22Rv1 (cell line): Measurements from ENCODE around the gene LIPN.
A peak's percentile ranks its signal among the peaks of the same experiment; 100 is the strongest.

ENCODE experiments used
- H3K27ac ChIP-seq: fragments of 450-650 bp; 2 replicates; pipeline ENCODE4 v1.5.1; 2017
- ZFX ChIP-seq: fragments of 450-650 bp; IDR thresholded peaks from 2 replicates; pipeline ENCODE4 v1.6.1; 2017; ENCODE audit warnings: antibody characterized with exemption, borderline replicate concordance
- TF ChIP-seq, protein P1 (sequence below): fragments of 450-650 bp; IDR thresholded peaks from 2 replicates; pipeline ENCODE4 v1.5.1; 2017; ENCODE audit warnings: mild to moderate bottlenecking

LIPN gene, protein sequence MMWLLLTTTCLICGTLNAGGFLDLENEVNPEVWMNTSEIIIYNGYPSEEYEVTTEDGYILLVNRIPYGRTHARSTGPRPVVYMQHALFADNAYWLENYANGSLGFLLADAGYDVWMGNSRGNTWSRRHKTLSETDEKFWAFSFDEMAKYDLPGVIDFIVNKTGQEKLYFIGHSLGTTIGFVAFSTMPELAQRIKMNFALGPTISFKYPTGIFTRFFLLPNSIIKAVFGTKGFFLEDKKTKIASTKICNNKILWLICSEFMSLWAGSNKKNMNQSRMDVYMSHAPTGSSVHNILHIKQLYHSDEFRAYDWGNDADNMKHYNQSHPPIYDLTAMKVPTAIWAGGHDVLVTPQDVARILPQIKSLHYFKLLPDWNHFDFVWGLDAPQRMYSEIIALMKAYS

GRCh38 chr10:88759366-88760101, at the start of gene LIPN:
TSS of gene LIPN (plus strand) at chr10:88760020. CDS start at chr10:88761406, 1,386 bp downstream.
- H3K27ac ChIP-seq: no peak within 1 kb of the TSS
- TF ChIP-seq ZFX: no peak
- TF ChIP-seq, protein P1, sequence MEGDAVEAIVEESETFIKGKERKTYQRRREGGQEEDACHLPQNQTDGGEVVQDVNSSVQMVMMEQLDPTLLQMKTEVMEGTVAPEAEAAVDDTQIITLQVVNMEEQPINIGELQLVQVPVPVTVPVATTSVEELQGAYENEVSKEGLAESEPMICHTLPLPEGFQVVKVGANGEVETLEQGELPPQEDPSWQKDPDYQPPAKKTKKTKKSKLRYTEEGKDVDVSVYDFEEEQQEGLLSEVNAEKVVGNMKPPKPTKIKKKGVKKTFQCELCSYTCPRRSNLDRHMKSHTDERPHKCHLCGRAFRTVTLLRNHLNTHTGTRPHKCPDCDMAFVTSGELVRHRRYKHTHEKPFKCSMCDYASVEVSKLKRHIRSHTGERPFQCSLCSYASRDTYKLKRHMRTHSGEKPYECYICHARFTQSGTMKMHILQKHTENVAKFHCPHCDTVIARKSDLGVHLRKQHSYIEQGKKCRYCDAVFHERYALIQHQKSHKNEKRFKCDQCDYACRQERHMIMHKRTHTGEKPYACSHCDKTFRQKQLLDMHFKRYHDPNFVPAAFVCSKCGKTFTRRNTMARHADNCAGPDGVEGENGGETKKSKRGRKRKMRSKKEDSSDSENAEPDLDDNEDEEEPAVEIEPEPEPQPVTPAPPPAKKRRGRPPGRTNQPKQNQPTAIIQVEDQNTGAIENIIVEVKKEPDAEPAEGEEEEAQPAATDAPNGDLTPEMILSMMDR: no peak

- TF ChIP-seq, protein P1: no peak
- TF ChIP-seq ZFX: no peak
- H3K27ac ChIP-seq: no peak overlapping the region
Observed at GRCh38 chr10:88715517-88715916, 44.3 kb upstream of the LIPN start.

- H3K27ac ChIP-seq: no peak overlapping the region
- TF ChIP-seq ZFX: no peak
- TF ChIP-seq, protein P1: no peak
Observed at GRCh38 chr10:88721392-88721791, 38.4 kb upstream of the LIPN start.

DNA sequence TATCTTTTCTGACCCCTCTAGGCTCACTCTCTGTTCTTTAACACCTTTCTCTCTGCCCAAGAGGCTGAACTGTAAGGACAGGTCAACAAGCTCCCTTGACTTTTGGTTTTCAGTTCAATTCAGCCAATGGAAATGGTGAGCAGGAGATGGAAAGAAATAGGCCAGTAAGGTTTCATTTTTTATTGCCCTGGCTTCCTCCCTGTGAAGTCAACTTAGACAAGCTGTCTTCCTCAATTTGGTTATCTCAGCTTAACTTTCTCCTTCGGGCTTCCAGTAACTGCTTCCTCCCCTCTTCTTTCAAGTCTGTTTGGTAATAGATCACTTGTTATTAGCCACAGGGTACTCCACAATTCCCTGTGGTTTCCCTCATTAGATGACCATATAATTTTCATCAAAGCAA, 34.0 kb upstream of the LIPN start:
- H3K27ac ChIP-seq: no peak overlapping the region
- TF ChIP-seq, protein P1: no peak
- TF ChIP-seq ZFX: no peak

DNA sequence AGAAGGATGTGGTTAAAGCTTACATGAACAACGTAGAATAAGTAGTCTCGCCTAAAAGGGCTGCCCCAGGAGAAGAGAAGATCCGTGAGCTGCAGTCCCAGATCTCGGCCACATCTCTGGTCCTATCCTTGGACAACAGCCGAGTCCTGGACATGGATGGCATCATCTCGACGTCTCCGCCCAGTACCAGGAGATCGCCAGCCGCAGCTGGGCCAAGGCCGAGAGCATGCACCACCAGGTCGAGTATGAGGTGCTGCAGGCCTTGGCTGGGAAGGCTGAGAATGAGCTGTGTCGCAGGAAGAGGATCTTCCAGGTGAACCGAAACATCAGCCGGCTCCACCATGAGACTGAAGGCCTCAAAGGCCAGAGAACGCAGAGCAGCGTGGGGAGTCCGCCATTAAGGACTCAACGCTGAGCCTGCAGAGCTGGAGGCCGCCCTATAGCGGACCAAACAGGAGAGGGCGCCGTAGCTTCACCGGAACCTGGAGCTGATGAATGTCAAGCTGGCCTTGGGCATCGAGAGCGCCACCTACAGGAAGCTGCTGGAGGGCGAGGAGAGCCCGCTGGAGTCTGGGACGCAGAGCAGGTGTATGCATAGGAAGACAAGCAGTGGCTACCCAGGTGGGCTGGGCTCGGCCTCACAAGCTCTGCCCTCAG, 31.6 kb upstream of the LIPN start:
- no peak overlapping the region for H3K27ac ChIP-seq
- TF ChIP-seq, protein P1: peak; percentile 62
- TF ChIP-seq ZFX: no peak

- H3K27ac ChIP-seq: no peak overlapping the region
- no peak for TF ChIP-seq ZFX
- TF ChIP-seq, protein P1: no peak
Observed at GRCh38 chr10:88730864-88731263, 29.0 kb upstream of the LIPN start.
